ENCODE data around the gene PDE2A. TPM values are rescaled to one million over a fixed set of nuclear protein-coding genes. Genes with fewer than 3 reads are reported as not detected.

The PDE2A gene
- total and polyA plus RNA-seq, 2 donors (not counting 1 experiment from before 2014, with no cell fraction given), result 0.88 to 2.9 TPM

DNA sequence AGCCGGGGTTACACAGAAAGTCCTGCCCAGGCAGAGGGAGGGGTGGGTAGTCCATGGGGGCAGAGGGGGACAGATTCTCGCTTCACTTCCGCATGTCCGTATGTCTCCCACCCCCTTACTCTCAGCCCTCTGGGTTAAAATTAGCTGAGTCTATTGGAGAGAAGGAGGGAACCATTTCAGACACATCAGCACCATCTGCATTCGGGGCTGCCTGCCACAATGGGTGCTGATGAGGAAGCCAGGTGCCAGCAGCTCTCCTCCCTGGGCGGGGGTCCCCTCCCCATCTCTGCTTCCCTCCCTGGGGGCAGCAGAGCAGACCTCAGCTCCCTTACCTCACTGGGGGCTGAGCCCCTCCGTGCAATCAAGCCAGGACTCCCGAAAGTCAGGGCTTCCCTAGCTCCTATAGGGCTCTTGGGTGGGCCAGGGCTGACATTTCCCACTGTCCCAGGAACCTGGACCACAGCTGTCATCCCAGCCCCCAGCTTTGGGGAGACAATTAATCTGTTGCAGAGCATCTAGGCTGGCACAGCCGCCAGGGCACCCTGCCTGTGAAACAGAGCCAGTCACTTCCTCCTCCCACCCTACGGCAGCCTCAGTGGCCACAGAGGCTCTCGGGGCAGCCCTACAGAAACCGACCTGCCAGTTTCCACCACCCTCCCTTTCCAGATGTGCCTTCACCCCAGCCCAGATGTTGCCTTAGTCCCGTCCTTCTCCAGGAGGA is 67.3 kb downstream of the PDE2A start:
- Histone ChIP-seq H3K9ac (ENCODE audit: low read length) (no peak overlapping the region), H3K4me3 (ENCODE audit: control extremely low read depth in 1 of 5, extremely low read depth in 1 of 5, insufficient read depth in 1 of 5, low read depth in 2 of 5, low read length in 4 of 5) (no peak overlapping the region), H3K4me1 (ENCODE audit: control insufficient read depth in 2 of 2, insufficient read depth in 2 of 2, low read length in 2 of 2) (no peaks in the 10 kb centered on the region), H4K20me1 (ENCODE audit: control insufficient read depth, insufficient read depth, low read length, poor library complexity, severe bottlenecking) (no peaks in the 10 kb centered on the region), H3K27ac (ENCODE audit: low read length in 2 of 2) (no peak overlapping the region), H2AFZ (ENCODE audit: insufficient read depth, low read depth, low read length, poor library complexity, severe bottlenecking) (no peak overlapping the region), H3K9me3 (ENCODE audit: control extremely low read depth in 1 of 3, control insufficient read depth in 2 of 3, insufficient read depth in 1 of 3, low read length in 2 of 3) (no peaks in the 10 kb centered on the region), H3K79me2 (ENCODE audit: control insufficient read depth, insufficient read depth, low read length) (no peaks in the 10 kb centered on the region), H3K27me3 (replicated peaks in 1 of 4; ENCODE audit: control extremely low read depth in 1 of 4, control insufficient read depth in 3 of 4, insufficient read depth in 4 of 4, low read length in 3 of 4) (peaks cover 0 to 56% (median 8%) of the 10 kb centered on the region in 4 experiments), H3K36me3 (replicated peaks in 1 of 2; ENCODE audit: control extremely low read depth in 1 of 2, control insufficient read depth in 1 of 2, extremely low read depth in 1 of 2, insufficient read depth in 2 of 2, low read length in 1 of 2) (no peaks in the 10 kb centered on the region), H3K4me2 (replicated peaks; ENCODE audit: low read depth, low read length, poor library complexity, severe bottlenecking) (no peak overlapping the region)
- no peak for DNase-seq
- WGBS (ENCODE audit: insufficient coverage), result 30% methylated on average over 8 of the region's 13 CpGs
- ATAC-seq (ENCODE audit: low read depth), result no peak
- Mint-ChIP-seq H3K4me3 (no peak overlapping the region), H3K4me1 (peaks cover 4% of the 10 kb centered on the region), H3K27me3 (peaks cover 46% of the 10 kb centered on the region), H3K27ac (no peak overlapping the region), H3K9me3 (ENCODE audit: insufficient read depth) (no peaks in the 10 kb centered on the region)
- TF ChIP-seq EZH2 (IDR thresholded peaks at IDR 0.05; ENCODE audit: borderline replicate concordance, insufficient read depth, low read depth, low read length, poor library complexity, severe bottlenecking) (no peak), CTCF (IDR thresholded peaks at IDR 0.05) (no peak)
- intact Hi-C loops (cut with micrococcal nuclease), result no loop called here
- CTCF ChIA-PET, result interaction anchor here (2.7 kb wide), 1 partner anchor 37 kb away, joined by 9 read pairs; no protein-coding TSS in a partner anchor
- POLR2A ChIA-PET, result no interaction called here

DNA sequence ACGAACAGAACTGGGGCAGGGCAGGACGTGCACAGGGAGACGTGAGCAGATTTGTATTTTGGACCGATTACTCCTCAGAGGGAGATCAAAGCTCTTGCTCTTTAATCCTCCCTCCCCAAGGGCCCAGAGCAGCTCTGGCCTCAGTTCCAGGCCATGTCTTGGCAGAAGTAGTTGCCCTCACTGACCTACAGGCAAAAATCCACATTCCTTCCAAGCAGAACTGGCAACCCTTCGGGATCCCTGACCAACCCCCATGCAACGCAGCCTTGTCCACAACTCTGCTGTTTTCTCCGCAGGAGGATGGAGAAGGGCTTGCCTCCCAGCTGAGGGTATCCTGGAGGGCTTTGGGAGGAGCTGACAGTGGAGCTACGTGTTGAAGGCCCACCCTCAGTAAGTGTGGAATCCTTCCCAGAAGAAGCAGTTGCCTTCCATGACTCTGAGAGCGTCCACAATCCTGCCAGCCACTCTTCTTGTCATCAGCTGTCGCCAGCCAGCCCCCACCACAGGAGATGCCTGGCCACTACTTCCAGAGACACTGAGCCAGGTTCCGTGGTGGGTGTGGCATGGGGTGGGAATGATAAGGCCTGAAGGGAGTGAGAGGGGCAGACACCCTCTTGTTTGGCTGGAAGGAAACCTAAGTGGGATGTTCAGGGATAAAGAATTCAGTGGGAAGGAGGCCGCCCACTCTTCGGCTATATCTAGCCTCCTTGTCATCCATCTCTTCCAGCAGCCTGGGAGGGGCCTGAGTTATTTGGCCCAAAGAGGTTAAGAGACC is 68.1 kb downstream of the PDE2A start:
- peaks cover 2% of the 10 kb centered on the region for H3K4me1 Mint-ChIP-seq
- 92% methylated on average over 8 of the region's 13 CpGs for WGBS (ENCODE audit: insufficient coverage)
- Histone ChIP-seq H3K79me2 (ENCODE audit: control insufficient read depth, insufficient read depth, low read length) (no peaks in the 10 kb centered on the region), H3K27me3 (replicated peaks in 1 of 4; ENCODE audit: control extremely low read depth in 1 of 4, control insufficient read depth in 3 of 4, insufficient read depth in 4 of 4, low read length in 3 of 4) (peaks cover 0 to 56% (median 8%) of the 10 kb centered on the region in 4 experiments), H2AFZ (ENCODE audit: insufficient read depth, low read depth, low read length, poor library complexity, severe bottlenecking) (no peak overlapping the region), H4K20me1 (ENCODE audit: control insufficient read depth, insufficient read depth, low read length, poor library complexity, severe bottlenecking) (no peaks in the 10 kb centered on the region), H3K36me3 (replicated peaks in 1 of 2; ENCODE audit: control extremely low read depth in 1 of 2, control insufficient read depth in 1 of 2, extremely low read depth in 1 of 2, insufficient read depth in 2 of 2, low read length in 1 of 2) (no peaks in the 10 kb centered on the region), H3K9ac (ENCODE audit: low read length) (no peak overlapping the region), H3K4me3 (ENCODE audit: control extremely low read depth in 1 of 5, extremely low read depth in 1 of 5, insufficient read depth in 1 of 5, low read depth in 2 of 5, low read length in 4 of 5) (no peak overlapping the region), H3K9me3 (ENCODE audit: control extremely low read depth in 1 of 3, control insufficient read depth in 2 of 3, insufficient read depth in 1 of 3, low read length in 2 of 3) (no peaks in the 10 kb centered on the region), H3K4me1 (ENCODE audit: control insufficient read depth in 2 of 2, insufficient read depth in 2 of 2, low read length in 2 of 2) (no peaks in the 10 kb centered on the region), H3K27ac (ENCODE audit: low read length in 2 of 2) (no peak overlapping the region), H3K4me2 (replicated peaks; ENCODE audit: low read depth, low read length, poor library complexity, severe bottlenecking) (no peak overlapping the region)
- TF ChIP-seq CTCF (IDR thresholded peaks at IDR 0.05), result no peak
- no peak overlapping the region for H3K27ac Mint-ChIP-seq
- H3K9me3 Mint-ChIP-seq (ENCODE audit: insufficient read depth), result no peaks in the 10 kb centered on the region
- ChIA-PET POLR2A (no interaction called here), CTCF (interaction anchor here (1.3 to 2.7 kb wide), 2 partner anchors 37 to 38 kb away, joined by 3 to 9 read pairs; no protein-coding TSS in a partner anchor)
- DNase-seq (no peak), ATAC-seq (ENCODE audit: low read depth) (no peak)
- no peak overlapping the region for H3K4me3 Mint-ChIP-seq
- H3K27me3 Mint-ChIP-seq, result peaks cover 52% of the 10 kb centered on the region
- intact Hi-C loops (cut with micrococcal nuclease), result no loop called here

All from B cell (primary cell).